OCI-LY7 (cell line): Measurements from ENCODE around the gene NEU2. TPM values are rescaled to one million over a fixed set of nuclear protein-coding genes. Genes with fewer than 3 reads are reported as not detected.
A peak's percentile ranks its signal among the peaks of the same experiment; 100 is the strongest.

Source experiments
- BruUV-seq: library from RNA; stranded (reverse); fragments of 400-500 nt; replicated peaks from 2 replicates; lab custom pipeline; 2021; lab: Mats Ljungman, UMichigan
- CTCF ChIA-PET: fragments of 300-600 bp; sonication (Branson Sonifier 250); formaldehyde crosslinking; loops from one replicate; lab custom pipeline; 2022; ENCODE audit warnings: antibody characterized with exemption; ENCODE audit not compliant: unreplicated experiment; lab: Charles Lee
- POLR2A ChIA-PET: fragments of 300-600 bp; sonication (Branson Sonifier 250); formaldehyde crosslinking; loops from one replicate; lab custom pipeline; 2022; ENCODE audit warnings: antibody characterized with exemption; lab: Charles Lee
- DNase-seq: peaks from one replicate; pipeline ENCODE4 v3.0.0-alpha.2; 2015; ENCODE audit warnings: low spot score
- H2AFZ ChIP-seq: fragments of 200-600 bp; sonication (generic), shearing (Covaris generic); 2 replicates; pipeline ENCODE4 v1.6.1; 2014; ENCODE audit warnings: mild to moderate bottlenecking, antibody characterized with exemption, low read length, moderate library complexity
- H3K27ac ChIP-seq: fragments of 200-600 bp; sonication (generic); 2 replicates; pipeline ENCODE4 v1.5.1; 2014; ENCODE audit warnings: mixed run types, low read depth, mild to moderate bottlenecking, moderate library complexity, low read length, inconsistent platforms; ENCODE audit not compliant: poor library complexity, severe bottlenecking
- H3K36me3 ChIP-seq: fragments of 200-600 bp; sonication (generic); 2 replicates; pipeline ENCODE4 v1.6.1; 2014; ENCODE audit warnings: mild to moderate bottlenecking, antibody characterized with exemption, low read length, moderate library complexity, mixed read lengths; ENCODE audit not compliant: insufficient read depth
- H3K4me1 ChIP-seq: fragments of 200-600 bp; sonication (generic); 2 replicates; pipeline ENCODE4 v1.5.1; 2014; ENCODE audit warnings: mild to moderate bottlenecking, low read length; ENCODE audit not compliant: insufficient read depth, poor library complexity, severe bottlenecking
- H3K4me2 ChIP-seq: fragments of 200-600 bp; sonication (generic); 2 replicates; pipeline ENCODE4 v1.6.1; 2014; ENCODE audit warnings: mild to moderate bottlenecking, low read length
- H3K4me3 ChIP-seq: fragments of 200-600 bp; sonication (generic); 2 replicates; pipeline ENCODE4 v1.5.1; 2014; ENCODE audit warnings: mild to moderate bottlenecking, low read depth, low read length; ENCODE audit not compliant: poor library complexity, severe bottlenecking
- H3K79me2 ChIP-seq: fragments of 200-600 bp; sonication (generic); 2 replicates; pipeline ENCODE4 v1.6.1; 2016; ENCODE audit warnings: low read depth, mild to moderate bottlenecking, low read length, moderate library complexity, mixed read lengths; ENCODE audit not compliant: insufficient read depth
- H3K9me2 ChIP-seq: fragments of 200-600 bp; sonication (generic); 2 replicates; pipeline ENCODE4 v1.6.1; 2016; ENCODE audit warnings: mild to moderate bottlenecking, low read length, mixed read lengths; ENCODE audit not compliant: insufficient read depth
- H3K9me3 ChIP-seq: fragments of 200-600 bp; sonication (generic); 2 replicates; pipeline ENCODE4 v1.6.1; 2014; ENCODE audit warnings: mild to moderate bottlenecking, mixed run types, low read length, mixed read lengths
- H4K20me1 ChIP-seq: fragments of 200-600 bp; sonication (generic); 2 replicates; pipeline ENCODE4 v1.6.1; 2014; ENCODE audit warnings: mild to moderate bottlenecking, antibody characterized with exemption, low read length, moderate library complexity, mixed read lengths; ENCODE audit not compliant: insufficient read depth
- CTCF ChIP-seq: fragments of 200-600 bp; sonication (generic); conservative IDR thresholded peaks from 2 replicates; pipeline ENCODE4 v1.5.1; 2014; ENCODE audit warnings: mild to moderate bottlenecking, antibody characterized with exemption, low read length, moderate library complexity, mixed read lengths
- EZH2phosphoT487 ChIP-seq: fragments of 200-600 bp; sonication (generic); IDR thresholded peaks from 2 replicates; pipeline ENCODE4 v1.6.1; 2018; ENCODE audit warnings: low read depth, borderline replicate concordance, mild to moderate bottlenecking, mixed run types, antibody characterized with exemption, low read length, moderate library complexity, mixed read lengths
- intact Hi-C: fragments of 100-400 bp; cut with micrococcal nuclease; formaldehyde crosslinking; loops from one replicate; pipeline ENCODE4 v1.10.0; 2022; ENCODE audit not compliant: unreplicated experiment
- total RNA-seq, 2 experiments: library from RNA; depleted of rRNA in 1 of 2; stranded (reverse); fragments of >200 nt in 1 of 2; shearing (Covaris generic) in 1 of 2; gene quantifications; 2 replicates each; pipeline ENCODE4 v1.2.3, GENCODE V29; 2014 to 2022

NEU2 gene
- total RNA-seq, 2 experiments from 2014 or later: not detected

- no peak for DNase-seq
- Histone ChIP-seq H3K36me3 (no peaks in the 10 kb centered on the region), H3K4me1 (no peaks in the 10 kb centered on the region), H3K4me2 (no peak overlapping the region), H3K79me2 (no peaks in the 10 kb centered on the region), H4K20me1 (no peaks in the 10 kb centered on the region), H3K9me3 (no peaks in the 10 kb centered on the region), H3K27ac (no peak overlapping the region), H3K4me3 (no peak overlapping the region), H2AFZ (no peak overlapping the region), H3K9me2 (no peaks in the 10 kb centered on the region)
- TF ChIP-seq CTCF (no peak), EZH2phosphoT487 (no peak)
- ChIA-PET POLR2A (interaction anchor here (0.6 kb wide), 1 partner anchor 377 kb away, joined by 3 read pairs; no protein-coding TSS in a partner anchor), CTCF (no interaction called here)
- BruUV-seq: no TSS peak
- intact Hi-C loops: loop anchor here (10.0 kb wide), 1 partner anchor 63 kb away; no protein-coding TSS in a partner anchor
Observed at GRCh38 chr2:232997749-232998665, 34.5 kb upstream of the NEU2 start.

- Histone ChIP-seq H2AFZ (no peak overlapping the region), H3K9me2 (no peaks in the 10 kb centered on the region), H3K36me3 (no peaks in the 10 kb centered on the region), H3K4me2 (no peak overlapping the region), H3K4me3 (no peak overlapping the region), H3K79me2 (no peaks in the 10 kb centered on the region), H3K4me1 (no peaks in the 10 kb centered on the region), H3K9me3 (no peaks in the 10 kb centered on the region), H4K20me1 (no peaks in the 10 kb centered on the region), H3K27ac (no peak overlapping the region)
- TF ChIP-seq EZH2phosphoT487 (no peak), CTCF (no peak)
- intact Hi-C loops: loop anchor here (10.0 kb wide), 1 partner anchor 64 kb away; no protein-coding TSS in a partner anchor
- BruUV-seq: no TSS peak
- CTCF ChIA-PET: no interaction called here
- POLR2A ChIA-PET: no interaction called here
- no peak for DNase-seq
Observed at GRCh38 chr2:232998666-232998985, 33.8 kb upstream of the NEU2 start.

- CTCF ChIA-PET: no interaction called here
- Histone ChIP-seq H3K79me2 (no peaks in the 10 kb centered on the region), H4K20me1 (no peaks in the 10 kb centered on the region), H2AFZ (no peak overlapping the region), H3K4me3 (no peak overlapping the region), H3K4me1 (no peaks in the 10 kb centered on the region), H3K9me2 (no peaks in the 10 kb centered on the region), H3K4me2 (no peak overlapping the region), H3K9me3 (no peaks in the 10 kb centered on the region), H3K27ac (no peak overlapping the region), H3K36me3 (no peaks in the 10 kb centered on the region)
- peak; percentile 13 for DNase-seq
- TF ChIP-seq EZH2phosphoT487: no peak
- 0 out of 2 replicates have a peak, but pooled peaks have one; percentile 38 for TF ChIP-seq CTCF
- POLR2A ChIA-PET: no interaction called here
- no TSS peak for BruUV-seq
- intact Hi-C loops: loop anchor here (10.0 kb wide), 1 partner anchor 65 kb away; no protein-coding TSS in a partner anchor
Observed at GRCh38 chr2:232999354-232999753, 33.1 kb upstream of the NEU2 start.
